Naive B cell (primary cell): Measurements from ENCODE around the gene NPIPB6. TPM values are rescaled to one million over a fixed set of nuclear protein-coding genes. Genes with fewer than 3 reads are reported as not detected.
"Not testable (repeated sequence)": the region's sequence is repeated elsewhere in the genome, so short reads cannot be mapped to it uniquely, and the experiment has no call there.

ENCODE experiments used
- ATAC-seq, 2 donors: fragments of 150-1000 bp; cut with Tn5 transposase; 2 replicates each; pipeline ENCODE4 v1.10.0; 2021; ENCODE audit warnings: low read depth in 2 of 2, mild to moderate bottlenecking in 2 of 2, moderate library complexity in 2 of 2
- DNase-seq: peaks from one replicate; pipeline ENCODE4 v3.0.0; 2022
- H3K27ac Mint-ChIP-seq, 6 donors: one replicate each; pipeline ENCODE4 v1.8.0; 2020 to 2022; ENCODE audit warnings: mild to moderate bottlenecking in 6 of 6, mixed read lengths in 6 of 6, moderate library complexity in 5 of 6, inconsistent platforms in 2 of 6
- H3K27me3 Mint-ChIP-seq, 3 donors: one replicate each; pipeline ENCODE4 v1.8.0; 2021 to 2022; ENCODE audit warnings: mixed read lengths in 3 of 3, mild to moderate bottlenecking in 1 of 3
- H3K36me3 Mint-ChIP-seq, 2 donors: one replicate each; pipeline ENCODE4 v1.8.0; 2020 to 2022; ENCODE audit warnings: mixed read lengths in 2 of 2, inconsistent platforms in 1 of 2, mild to moderate bottlenecking in 1 of 2
- H3K4me1 Mint-ChIP-seq, 3 donors: one replicate each; pipeline ENCODE4 v1.8.0; 2020 to 2022; ENCODE audit warnings: mixed read lengths in 3 of 3, inconsistent platforms in 1 of 3, mild to moderate bottlenecking in 1 of 3, moderate library complexity in 1 of 3
- H3K4me3 Mint-ChIP-seq, 8 donors: one replicate each; pipeline ENCODE4 v1.8.0; 2020 to 2022; ENCODE audit warnings: mild to moderate bottlenecking in 8 of 8, mixed read lengths in 8 of 8, moderate library complexity in 8 of 8, inconsistent platforms in 2 of 8
- H3K9me3 Mint-ChIP-seq, 7 donors: one replicate each; pipeline ENCODE4 v1.8.0; 2020 to 2022; ENCODE audit warnings: mixed read lengths in 7 of 7, mild to moderate bottlenecking in 5 of 7, inconsistent platforms in 2 of 7, moderate library complexity in 1 of 7
- polyA plus RNA-seq, 6 donors: library from polyadenylated mRNA; unstranded; fragments of 300-500 nt; fragmentation: Illumina TruSeq; gene quantifications; one replicate each; pipeline ENCODE4 v1.2.3, GENCODE V29; 2021; ENCODE audit warnings: low read depth in 6 of 6

NPIPB6 gene
- polyA plus RNA-seq, 6 donors from 2014 or later = 0.17 to 0.48 (median 0.34) TPM; not detected in 3

GRCh38 chr16:28336940-28337710, 26.2 kb downstream of the NPIPB6 start:
- H3K9me3 Mint-ChIP-seq, H3K4me1 Mint-ChIP-seq, H3K27ac Mint-ChIP-seq, H3K36me3 Mint-ChIP-seq, ATAC-seq, H3K4me3 Mint-ChIP-seq, H3K27me3 Mint-ChIP-seq, DNase-seq: not testable (repeated sequence)

DNA sequence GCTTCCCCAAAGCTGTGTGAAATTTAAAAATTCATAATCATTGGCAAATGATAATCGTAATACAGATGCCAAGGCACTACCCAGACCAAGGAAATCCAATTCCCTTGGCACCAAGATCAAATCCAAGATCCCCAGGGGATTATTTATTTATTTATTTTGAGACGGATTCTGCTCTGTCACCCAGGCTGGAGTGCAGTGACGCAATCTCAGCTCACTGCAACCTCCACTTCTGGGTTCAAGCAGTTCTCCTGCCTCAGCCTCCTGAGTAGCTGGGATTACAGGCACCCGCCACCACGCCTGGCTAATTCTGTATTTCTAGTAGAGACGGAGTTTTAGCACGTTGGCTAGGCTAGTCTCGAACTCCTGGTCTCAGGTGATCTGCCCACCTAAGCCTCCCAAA, 27.6 kb downstream of the NPIPB6 start:
- not testable (repeated sequence) for ATAC-seq, H3K9me3 Mint-ChIP-seq, H3K4me3 Mint-ChIP-seq, DNase-seq, H3K4me1 Mint-ChIP-seq, H3K27ac Mint-ChIP-seq, H3K27me3 Mint-ChIP-seq, H3K36me3 Mint-ChIP-seq

GRCh38 chr16:28332632-28333031, 30.7 kb downstream of the NPIPB6 start:
- not testable (repeated sequence) for DNase-seq, ATAC-seq, H3K9me3 Mint-ChIP-seq, H3K27me3 Mint-ChIP-seq, H3K36me3 Mint-ChIP-seq, H3K27ac Mint-ChIP-seq, H3K4me1 Mint-ChIP-seq, H3K4me3 Mint-ChIP-seq

DNA sequence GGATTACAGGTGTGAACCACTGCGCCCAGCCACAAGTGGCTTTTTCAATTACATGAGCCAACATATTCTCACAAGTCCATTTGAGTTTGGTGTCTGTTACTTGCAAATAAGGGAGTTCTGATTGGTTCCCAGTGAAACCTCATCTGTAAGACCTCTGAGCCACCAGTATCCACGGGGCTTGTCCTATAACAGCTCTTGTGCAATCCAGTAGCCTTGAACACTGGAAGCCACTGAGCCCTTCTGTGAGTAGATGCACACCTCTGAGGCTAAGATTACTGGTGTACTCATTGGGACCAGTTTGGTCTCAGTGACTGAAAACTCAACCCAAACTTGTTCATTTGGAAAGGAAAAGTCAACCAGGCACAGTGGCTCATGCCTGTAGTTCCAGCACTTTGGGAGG, 32.3 kb downstream of the NPIPB6 start:
- not testable (repeated sequence) for H3K36me3 Mint-ChIP-seq, ATAC-seq, H3K4me3 Mint-ChIP-seq, H3K4me1 Mint-ChIP-seq, H3K27ac Mint-ChIP-seq, H3K9me3 Mint-ChIP-seq, H3K27me3 Mint-ChIP-seq, DNase-seq

- H3K36me3 Mint-ChIP-seq, H3K27ac Mint-ChIP-seq, H3K4me1 Mint-ChIP-seq, H3K9me3 Mint-ChIP-seq, DNase-seq, H3K27me3 Mint-ChIP-seq, H3K4me3 Mint-ChIP-seq: not testable (repeated sequence)
- ATAC-seq = peak; percentile 60 to 65
These were observed 33.1 kb downstream of the NPIPB6 start for GRCh38 chr16:28330232-28330631.

GRCh38 chr16:28326881-28327610, 36.3 kb downstream of the NPIPB6 start:
- ATAC-seq (peak; percentile 94 to 95), DNase-seq (peak; percentile 68)
- Mint-ChIP-seq H3K4me3 (no peak overlapping the region), H3K36me3 (no peaks in the 10 kb centered on the region), H3K9me3 (no peaks in the 10 kb centered on the region), H3K4me1 (peaks cover 3 to 8% (median 5%) of the 10 kb centered on the region in 3 donors), H3K27ac (peak overlapping the region in 4 of 6 donors; percentile 42 to 83 (median 56)), H3K27me3 (no peaks in the 10 kb centered on the region)

DNA sequence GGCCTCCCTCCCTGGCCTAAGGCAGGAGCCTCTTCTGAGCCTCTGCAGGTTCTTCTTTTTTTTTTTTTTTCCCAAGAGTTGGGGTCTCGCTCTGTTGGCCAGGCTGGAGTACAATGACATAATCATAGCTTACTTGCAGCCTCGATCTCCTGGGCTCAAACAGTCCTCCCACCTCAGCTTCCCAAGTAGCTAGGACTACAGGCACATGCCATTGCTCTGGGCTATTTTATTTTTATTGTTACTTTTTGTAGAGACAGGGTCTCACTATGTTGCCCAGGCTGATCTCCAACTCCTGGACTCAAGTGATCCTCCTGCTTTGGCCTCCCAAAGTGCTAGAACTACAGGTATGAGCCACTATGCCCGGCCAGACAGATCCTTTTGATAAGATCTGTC, 38.4 kb downstream of the NPIPB6 start:
- Mint-ChIP-seq H3K27ac (peak overlapping the region in 1 of 6 donors; percentile 54), H3K4me3 (no peak overlapping the region), H3K36me3 (no peaks in the 10 kb centered on the region), H3K27me3 (no peaks in the 10 kb centered on the region), H3K9me3 (no peaks in the 10 kb centered on the region), H3K4me1 (peaks cover 3 to 8% (median 5%) of the 10 kb centered on the region in 3 donors)
- no peak for ATAC-seq
- DNase-seq = no peak

DNA sequence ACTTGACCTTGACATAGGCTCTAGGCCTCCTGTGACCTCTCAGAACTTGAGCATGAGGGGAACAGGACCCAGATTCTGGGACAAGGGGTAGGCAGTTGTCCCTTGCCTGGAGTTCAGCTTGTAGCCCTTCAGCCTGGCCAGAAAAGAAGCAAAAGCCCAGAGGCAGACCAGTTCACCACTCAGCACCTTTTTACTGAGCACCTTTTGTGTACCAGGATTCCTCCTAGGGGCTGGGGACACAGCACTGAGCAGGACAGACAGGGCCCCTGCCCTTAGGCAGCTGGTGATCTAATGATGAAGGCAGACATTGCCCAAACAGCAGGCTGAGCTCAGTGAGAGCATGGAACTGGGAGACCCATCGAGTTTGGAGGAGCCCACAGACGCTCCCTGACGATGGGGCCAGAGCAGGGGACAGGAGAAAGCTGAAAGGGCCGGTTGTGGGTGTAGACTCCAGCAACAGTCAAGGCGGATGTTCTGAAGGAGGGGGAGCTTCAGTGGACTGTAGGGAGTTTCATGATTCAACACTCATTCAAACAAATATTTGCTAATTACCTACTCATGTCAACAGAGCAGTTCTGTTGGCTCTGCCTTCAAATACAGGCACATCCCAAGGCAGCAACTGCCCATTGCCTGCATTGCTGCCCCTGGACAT, 38.9 kb downstream of the NPIPB6 start:
- DNase-seq = no peak
- peaks cover 3 to 8% (median 5%) of the 10 kb centered on the region in 3 donors for H3K4me1 Mint-ChIP-seq
- H3K4me3 Mint-ChIP-seq = peak overlapping the region in 1 of 8 donors; percentile 25
- no peaks in the 10 kb centered on the region for H3K36me3 Mint-ChIP-seq
- H3K27ac Mint-ChIP-seq = peak overlapping the region in 3 of 6 donors; percentile 15 to 73 (median 38)
- no peaks in the 10 kb centered on the region for H3K9me3 Mint-ChIP-seq
- no peak for ATAC-seq
- no peaks in the 10 kb centered on the region for H3K27me3 Mint-ChIP-seq

DNA sequence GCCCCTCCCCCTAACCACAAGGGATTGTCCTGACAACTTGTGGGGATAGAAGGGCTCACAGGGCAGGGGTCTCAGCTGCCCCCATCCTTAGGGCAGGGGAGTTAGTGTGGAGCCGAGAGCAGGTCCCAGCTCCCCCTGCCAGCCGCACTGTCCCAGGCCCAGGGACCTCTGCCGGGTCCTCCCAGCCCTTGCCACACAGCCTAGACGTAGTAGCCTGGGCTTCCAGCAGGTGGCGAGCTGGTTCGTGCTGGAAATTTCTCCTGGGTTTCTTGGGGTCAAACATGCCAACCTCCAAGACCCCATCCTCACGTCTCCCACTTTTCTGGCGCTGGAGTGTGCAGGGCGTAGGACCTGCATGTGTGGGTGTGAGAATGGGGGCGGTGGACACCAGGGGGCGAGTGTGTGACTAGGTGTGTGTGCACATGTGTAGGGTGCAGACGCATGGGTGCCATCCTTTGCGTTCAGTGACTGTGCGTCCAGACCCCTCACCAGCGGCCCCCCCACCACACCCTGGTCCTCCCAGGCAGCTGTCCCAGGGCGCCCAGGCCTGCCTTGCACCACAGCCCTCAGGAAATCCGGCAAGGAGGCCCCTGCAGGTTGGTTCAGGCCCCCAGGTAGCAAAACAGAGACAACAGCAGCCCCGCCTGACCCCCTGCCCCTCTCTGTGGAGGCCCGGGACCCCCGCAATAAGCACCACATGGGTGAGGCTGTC, 41.5 kb downstream of the NPIPB6 start:
- DNase-seq (peak; percentile 33), ATAC-seq (peak; percentile 48 to 64)
- Mint-ChIP-seq H3K27ac (no peak overlapping the region), H3K9me3 (no peaks in the 10 kb centered on the region), H3K36me3 (no peaks in the 10 kb centered on the region), H3K4me1 (peaks cover 4 to 7% (median 4%) of the 10 kb centered on the region in 3 donors), H3K27me3 (no peaks in the 10 kb centered on the region), H3K4me3 (no peak overlapping the region)

GRCh38 chr16:28320741-28321140, 42.6 kb downstream of the NPIPB6 start:
- no peak overlapping the region for H3K4me3 Mint-ChIP-seq
- H3K27me3 Mint-ChIP-seq = no peaks in the 10 kb centered on the region
- no peaks in the 10 kb centered on the region for H3K36me3 Mint-ChIP-seq
- H3K4me1 Mint-ChIP-seq = peaks cover 3 to 6% (median 3%) of the 10 kb centered on the region in 3 donors
- no peak for ATAC-seq
- no peak overlapping the region for H3K27ac Mint-ChIP-seq
- no peaks in the 10 kb centered on the region for H3K9me3 Mint-ChIP-seq
- DNase-seq = no peak

- no peak overlapping the region for H3K4me3 Mint-ChIP-seq
- H3K36me3 Mint-ChIP-seq = no peaks in the 10 kb centered on the region
- H3K4me1 Mint-ChIP-seq = peaks cover 3 to 6% (median 3%) of the 10 kb centered on the region in 3 donors
- no peak overlapping the region for H3K27ac Mint-ChIP-seq
- ATAC-seq = no peak
- no peak for DNase-seq
- no peaks in the 10 kb centered on the region for H3K9me3 Mint-ChIP-seq
- H3K27me3 Mint-ChIP-seq = no peaks in the 10 kb centered on the region
These were observed 43.2 kb downstream of the NPIPB6 start for GRCh38 chr16:28320023-28320561.

GRCh38 chr16:28319476-28320022, 43.8 kb downstream of the NPIPB6 start:
- Mint-ChIP-seq H3K27ac (peak overlapping the region in 1 of 6 donors; percentile 33), H3K36me3 (no peaks in the 10 kb centered on the region), H3K4me1 (peaks cover 3 to 6% (median 3%) of the 10 kb centered on the region in 3 donors), H3K4me3 (no peak overlapping the region), H3K27me3 (no peaks in the 10 kb centered on the region), H3K9me3 (no peaks in the 10 kb centered on the region)
- no peak for ATAC-seq
- no peak for DNase-seq
